ENCODE data around the gene YTHDC1. TPM values are rescaled to one million over a fixed set of nuclear protein-coding genes. Genes with fewer than 3 reads are reported as not detected.
A peak's percentile ranks its signal among the peaks of the same experiment; 100 is the strongest.
"Not testable (repeated sequence)": the region's sequence is repeated elsewhere in the genome, so short reads cannot be mapped to it uniquely, and the experiment has no call there.

The YTHDC1 gene
- polyA plus RNA-seq (2013, experiment 1 of 2): 68.3 TPM
- polyA plus RNA-seq (2013, experiment 2 of 2): 72.9 TPM

GRCh38 chr4:68349649-68350360, at the start of gene YTHDC1:
YTHDC1 (minus strand) TSS chr4:68350090; CDS start chr4:68349753, 337 bp downstream.
- Histone ChIP-seq H3K27me3 (ENCODE audit: insufficient read depth, low read length) (no peaks in the 10 kb centered on the region), H3K27ac (ENCODE audit: low read depth, low read length) (peak within 1 kb of the TSS; percentile 94), H3K36me3 (ENCODE audit: insufficient read depth, low read length) (peaks cover 8% of the 10 kb centered on the region), H3K9ac (ENCODE audit: low read depth, low read length) (peak within 1 kb of the TSS; percentile 97), H3K4me3 (ENCODE audit: low read length) (peak within 1 kb of the TSS; percentile 88), H3K9me3 (ENCODE audit: insufficient read depth, low read depth, low read length) (no peaks in the 10 kb centered on the region), H3K4me1 (ENCODE audit: insufficient read depth, low read length) (peaks cover 17% of the 10 kb centered on the region; the same call in 1 of the 2 replicates)
- WGBS: 1% methylated on average over 66 of the region's 67 CpGs

GRCh38 chr4:68399306-68399705, 49.4 kb upstream of the YTHDC1 start:
- Histone ChIP-seq H3K27ac (ENCODE audit: low read depth, low read length) (no peak overlapping the region), H3K36me3 (ENCODE audit: insufficient read depth, low read length) (no peaks in the 10 kb centered on the region), H3K9ac (ENCODE audit: low read depth, low read length) (no peak overlapping the region), H3K27me3 (ENCODE audit: insufficient read depth, low read length) (no peaks in the 10 kb centered on the region), H3K9me3 (ENCODE audit: insufficient read depth, low read depth, low read length) (no peaks in the 10 kb centered on the region), H3K4me3 (ENCODE audit: low read length) (no peak overlapping the region), H3K4me1 (ENCODE audit: insufficient read depth, low read length) (peaks cover 10% of the 10 kb centered on the region)
- 93% methylated on average over 4 of the region's 4 CpGs for WGBS

DNA sequence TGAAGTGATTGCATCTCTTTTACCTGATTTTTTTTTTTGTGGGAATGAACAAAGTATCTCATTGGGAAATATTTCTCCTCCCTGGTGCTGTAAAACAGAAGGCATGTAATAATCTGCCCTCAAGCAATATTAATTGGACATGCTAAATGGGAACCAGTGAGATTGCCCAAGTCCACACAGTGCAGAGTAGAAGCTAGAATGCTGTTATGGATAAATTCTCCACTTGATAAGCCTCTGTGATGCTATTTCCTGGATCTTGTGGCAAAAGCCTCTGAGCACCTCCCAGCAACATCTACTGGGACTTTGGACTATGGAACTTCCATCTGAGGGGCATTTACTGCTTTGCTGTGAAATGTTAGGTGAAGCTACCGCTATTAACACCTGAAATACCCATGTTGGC, 46.9 kb upstream of the YTHDC1 start:
- no peak overlapping the region for H3K4me3 ChIP-seq (ENCODE audit: low read length)
- no peak overlapping the region for H3K27ac ChIP-seq (ENCODE audit: low read depth, low read length)
- H3K27me3 ChIP-seq (ENCODE audit: insufficient read depth, low read length): no peaks in the 10 kb centered on the region
- H3K9ac ChIP-seq (ENCODE audit: low read depth, low read length): no peak overlapping the region
- peaks cover 6% of the 10 kb centered on the region; the same call in 1 of the 2 replicates for H3K4me1 ChIP-seq (ENCODE audit: insufficient read depth, low read length)
- 100% methylated on average over 1 of the region's 1 CpG for WGBS
- no peaks in the 10 kb centered on the region for H3K36me3 ChIP-seq (ENCODE audit: insufficient read depth, low read length)
- H3K9me3 ChIP-seq (ENCODE audit: insufficient read depth, low read depth, low read length): no peaks in the 10 kb centered on the region

- H3K9me3 ChIP-seq (ENCODE audit: insufficient read depth, low read depth, low read length): no peaks in the 10 kb centered on the region
- 35% methylated on average over 2 of the region's 3 CpGs for WGBS
- no peak overlapping the region for H3K4me3 ChIP-seq (ENCODE audit: low read length)
- H3K9ac ChIP-seq (ENCODE audit: low read depth, low read length): no peak overlapping the region
- peaks cover 31% of the 10 kb centered on the region for H3K4me1 ChIP-seq (ENCODE audit: insufficient read depth, low read length)
- H3K27ac ChIP-seq (ENCODE audit: low read depth, low read length): no peak overlapping the region
- H3K27me3 ChIP-seq (ENCODE audit: insufficient read depth, low read length): no peaks in the 10 kb centered on the region
- no peaks in the 10 kb centered on the region for H3K36me3 ChIP-seq (ENCODE audit: insufficient read depth, low read length)
These were observed 41.5 kb upstream of the YTHDC1 start for GRCh38 chr4:68391436-68391835.

DNA sequence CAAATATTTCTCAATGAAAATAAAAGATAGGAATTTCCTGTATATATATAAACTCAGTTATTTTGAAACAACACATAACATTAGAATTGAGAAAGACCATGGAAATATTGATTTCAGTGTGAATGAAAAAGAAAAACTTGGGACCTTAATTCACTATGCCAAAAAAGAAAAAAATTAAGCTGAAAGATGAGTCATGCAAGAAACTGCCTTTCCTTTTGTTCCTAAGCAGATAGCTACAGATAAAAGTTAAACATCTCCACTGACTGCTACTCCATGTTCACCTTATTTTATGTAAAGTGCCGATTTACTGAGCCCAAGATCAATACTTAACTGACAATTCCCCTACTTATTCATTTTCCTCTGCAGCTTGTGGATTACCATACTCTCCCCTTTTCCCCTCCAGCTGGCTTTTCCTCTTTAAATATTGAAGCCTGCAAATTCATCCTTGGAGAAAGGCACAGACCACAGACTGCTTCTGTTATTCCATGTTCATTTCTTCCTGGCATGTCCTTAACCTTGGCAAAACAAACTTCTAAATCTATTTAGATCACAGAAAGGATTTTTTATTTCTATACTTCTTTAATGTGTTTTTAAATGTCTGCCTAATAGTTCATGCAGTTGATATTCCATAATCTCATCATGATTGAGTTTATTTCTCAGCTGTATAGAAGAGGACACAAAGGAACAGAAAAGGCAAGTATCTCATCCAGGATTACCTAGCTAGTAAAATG, 40.5 kb upstream of the YTHDC1 start:
- WGBS: 53% methylated on average over 1 of the region's 1 CpG
- peak overlapping the region; percentile 28; the same call in 1 of the 2 replicates for H3K9ac ChIP-seq (ENCODE audit: low read depth, low read length)
- peaks cover 31% of the 10 kb centered on the region for H3K4me1 ChIP-seq (ENCODE audit: insufficient read depth, low read length)
- H3K4me3 ChIP-seq (ENCODE audit: low read length): no peak overlapping the region
- no peaks in the 10 kb centered on the region for H3K36me3 ChIP-seq (ENCODE audit: insufficient read depth, low read length)
- H3K9me3 ChIP-seq (ENCODE audit: insufficient read depth, low read depth, low read length): no peaks in the 10 kb centered on the region
- H3K27me3 ChIP-seq (ENCODE audit: insufficient read depth, low read length): no peaks in the 10 kb centered on the region
- H3K27ac ChIP-seq (ENCODE audit: low read depth, low read length): peak overlapping the region; percentile 57; the same call in 1 of the 2 replicates

DNA sequence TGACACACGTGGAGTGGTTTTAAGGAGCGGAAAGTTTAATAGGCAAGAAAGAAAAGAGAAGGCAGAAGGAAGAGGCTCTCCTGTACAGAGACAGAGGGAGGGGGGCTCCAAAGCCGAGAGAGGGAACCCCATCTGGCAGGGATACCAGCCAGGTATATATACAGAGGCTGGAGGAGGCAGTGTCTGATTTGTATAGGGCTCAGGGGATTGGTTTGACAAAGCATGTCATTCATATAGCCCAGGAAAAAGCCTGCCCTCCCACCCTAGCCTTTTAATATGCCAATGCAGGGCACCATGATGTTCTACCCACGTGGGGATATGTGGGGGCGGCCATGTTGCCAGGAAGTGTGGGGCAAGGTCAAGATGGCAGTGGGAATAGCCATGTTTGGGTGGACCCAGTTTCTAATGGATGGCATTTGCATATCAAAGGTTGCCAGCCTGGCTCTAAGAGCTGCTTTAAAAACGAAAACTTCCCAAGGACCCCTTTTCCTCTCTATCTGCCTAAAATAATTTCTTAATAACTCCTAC, 39.6 kb upstream of the YTHDC1 start:
- H3K27ac ChIP-seq (ENCODE audit: low read depth, low read length): peak overlapping the region; percentile 80; the same call in 1 of the 2 replicates

GRCh38 chr4:68388347-68388865, 38.5 kb upstream of the YTHDC1 start:
- Histone ChIP-seq H3K9me3 (ENCODE audit: insufficient read depth, low read depth, low read length) (no peaks in the 10 kb centered on the region), H3K36me3 (ENCODE audit: insufficient read depth, low read length) (no peaks in the 10 kb centered on the region), H3K9ac (ENCODE audit: low read depth, low read length) (no peak overlapping the region), H3K4me3 (ENCODE audit: low read length) (no peak overlapping the region), H3K27ac (ENCODE audit: low read depth, low read length) (peak overlapping the region; percentile 80), H3K4me1 (ENCODE audit: insufficient read depth, low read length) (peaks cover 31% of the 10 kb centered on the region), H3K27me3 (ENCODE audit: insufficient read depth, low read length) (no peaks in the 10 kb centered on the region)
- WGBS: 90% methylated on average over 3 of the region's 4 CpGs

More for the DNA sequence above, 39.6 kb upstream of the YTHDC1 start:
- H3K27me3 ChIP-seq (ENCODE audit: insufficient read depth, low read length); H3K36me3 ChIP-seq (ENCODE audit: insufficient read depth, low read length); H3K9me3 ChIP-seq (ENCODE audit: insufficient read depth, low read depth, low read length); H3K4me3 ChIP-seq (ENCODE audit: low read length): not testable (repeated sequence)
- WGBS: 54% methylated on average over 6 of the region's 6 CpGs
- peaks cover 31% of the 10 kb centered on the region for H3K4me1 ChIP-seq (ENCODE audit: insufficient read depth, low read length)
- H3K9ac ChIP-seq (ENCODE audit: low read depth, low read length): 0 out of 2 replicates have a peak overlapping the region, but pooled peaks have one; percentile 28

GRCh38 chr4:68385267-68385666, 35.4 kb upstream of the YTHDC1 start:
- H3K9me3 ChIP-seq (ENCODE audit: insufficient read depth, low read depth, low read length): no peaks in the 10 kb centered on the region
- peaks cover 19% of the 10 kb centered on the region for H3K4me1 ChIP-seq (ENCODE audit: insufficient read depth, low read length)
- H3K27me3 ChIP-seq (ENCODE audit: insufficient read depth, low read length): no peaks in the 10 kb centered on the region
- H3K36me3 ChIP-seq (ENCODE audit: insufficient read depth, low read length): no peaks in the 10 kb centered on the region
- H3K4me3 ChIP-seq (ENCODE audit: low read length): no peak overlapping the region
- H3K27ac ChIP-seq (ENCODE audit: low read depth, low read length): no peak overlapping the region
- no peak overlapping the region for H3K9ac ChIP-seq (ENCODE audit: low read depth, low read length)
- WGBS: 98% methylated on average over 2 of the region's 2 CpGs

DNA sequence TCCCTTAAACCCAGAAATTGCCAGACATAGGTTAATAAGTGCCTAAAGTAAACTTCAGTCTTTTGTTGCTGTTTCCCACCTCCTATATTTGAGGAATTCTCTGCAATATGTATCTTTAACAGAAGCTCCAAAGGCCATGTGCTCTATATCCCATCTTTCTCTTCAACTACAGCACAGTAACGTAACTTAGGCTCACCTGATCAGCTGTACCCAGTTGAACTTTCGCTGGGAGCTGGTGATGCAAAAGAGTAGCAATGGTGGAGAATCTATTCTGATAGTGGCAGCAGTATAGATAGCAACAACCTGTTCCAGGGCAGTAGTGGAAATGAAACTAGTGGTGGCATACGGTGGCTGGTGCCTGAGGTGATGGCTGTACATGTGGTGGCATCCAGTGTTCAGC, 33.2 kb upstream of the YTHDC1 start:
- no peaks in the 10 kb centered on the region for H3K9me3 ChIP-seq (ENCODE audit: insufficient read depth, low read depth, low read length)
- WGBS: 66% methylated on average over 3 of the region's 3 CpGs
- H3K27me3 ChIP-seq (ENCODE audit: insufficient read depth, low read length): no peaks in the 10 kb centered on the region
- H3K9ac ChIP-seq (ENCODE audit: low read depth, low read length): no peak overlapping the region
- H3K27ac ChIP-seq (ENCODE audit: low read depth, low read length): no peak overlapping the region
- peaks cover 11% of the 10 kb centered on the region for H3K4me1 ChIP-seq (ENCODE audit: insufficient read depth, low read length)
- H3K4me3 ChIP-seq (ENCODE audit: low read length): no peak overlapping the region
- H3K36me3 ChIP-seq (ENCODE audit: insufficient read depth, low read length): no peaks in the 10 kb centered on the region

DNA sequence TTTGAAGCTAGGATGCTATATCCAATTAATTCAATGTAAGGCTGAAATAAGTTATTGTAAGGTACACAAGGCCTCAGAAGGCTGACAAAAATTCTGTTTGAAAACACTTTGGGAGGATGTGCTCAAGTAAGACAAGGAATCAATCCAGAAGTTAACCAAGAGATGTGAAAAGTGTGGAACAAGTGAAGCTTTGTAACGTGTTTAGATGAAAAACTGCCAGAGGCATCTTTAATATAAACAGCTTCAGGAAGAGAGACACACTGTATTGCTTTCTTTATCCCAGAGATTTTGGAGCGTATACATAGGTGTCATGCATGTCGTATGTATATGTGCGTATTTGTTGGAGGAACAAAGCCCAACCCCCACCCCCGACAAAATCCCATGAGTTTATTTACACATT, 28.3 kb upstream of the YTHDC1 start:
- Histone ChIP-seq H3K27ac (ENCODE audit: low read depth, low read length) (no peak overlapping the region), H3K4me1 (ENCODE audit: insufficient read depth, low read length) (peaks cover 30% of the 10 kb centered on the region)

More for the DNA sequence above, 28.3 kb upstream of the YTHDC1 start:
- H3K9me3 ChIP-seq (ENCODE audit: insufficient read depth, low read depth, low read length): no peaks in the 10 kb centered on the region
- WGBS: 98% methylated on average over 4 of the region's 5 CpGs
- no peaks in the 10 kb centered on the region for H3K36me3 ChIP-seq (ENCODE audit: insufficient read depth, low read length)
- no peak overlapping the region for H3K4me3 ChIP-seq (ENCODE audit: low read length)
- H3K27me3 ChIP-seq (ENCODE audit: insufficient read depth, low read length): no peaks in the 10 kb centered on the region
- no peak overlapping the region for H3K9ac ChIP-seq (ENCODE audit: low read depth, low read length)
